Measurements from ENCODE around the gene PHF19. TPM values are rescaled to one million over a fixed set of nuclear protein-coding genes. Genes with fewer than 3 reads are reported as not detected.

Gene PHF19
- total and polyA plus RNA-seq, 2 experiments from 2014 or later: 16.8 to 31.0 TPM

GRCh38 chr9:120916588-120916987 lies 39.6 kb upstream of the PHF19 start:
- ATAC-seq: no peak

GRCh38 chr9:120915854-120916470 lies 39.0 kb upstream of the PHF19 start:
- H3K27ac Mint-ChIP-seq: no peak overlapping the region

More at GRCh38 chr9:120916588-120916987, 39.6 kb upstream of the PHF19 start:
- Histone ChIP-seq H3K9me2 (ENCODE audit: insufficient read depth) (no peaks in the 10 kb centered on the region), H3K79me2 (replicated peaks; ENCODE audit: insufficient read depth) (no peaks in the 10 kb centered on the region), H3K27ac (ENCODE audit: low read depth) (no peak overlapping the region), H3K36me3 (ENCODE audit: insufficient read depth) (no peaks in the 10 kb centered on the region), H3K4me2 (no peak overlapping the region), H3F3A (replicated peaks; ENCODE audit: low read depth) (no peaks in the 10 kb centered on the region), H3K4me3 (no peak overlapping the region), H3K27me3 (ENCODE audit: insufficient read depth) (no peaks in the 10 kb centered on the region), H2AFZ (no peak overlapping the region), H3K4me1 (ENCODE audit: insufficient read depth) (peaks cover 32% of the 10 kb centered on the region), H4K20me1 (replicated peaks; ENCODE audit: insufficient read depth) (no peaks in the 10 kb centered on the region)
- TF ChIP-seq CREB1 (CRISPR knock-in tag; IDR thresholded peaks at IDR 0.05; ENCODE audit: low read depth): no peak
- TF ChIP-seq, protein P1, sequence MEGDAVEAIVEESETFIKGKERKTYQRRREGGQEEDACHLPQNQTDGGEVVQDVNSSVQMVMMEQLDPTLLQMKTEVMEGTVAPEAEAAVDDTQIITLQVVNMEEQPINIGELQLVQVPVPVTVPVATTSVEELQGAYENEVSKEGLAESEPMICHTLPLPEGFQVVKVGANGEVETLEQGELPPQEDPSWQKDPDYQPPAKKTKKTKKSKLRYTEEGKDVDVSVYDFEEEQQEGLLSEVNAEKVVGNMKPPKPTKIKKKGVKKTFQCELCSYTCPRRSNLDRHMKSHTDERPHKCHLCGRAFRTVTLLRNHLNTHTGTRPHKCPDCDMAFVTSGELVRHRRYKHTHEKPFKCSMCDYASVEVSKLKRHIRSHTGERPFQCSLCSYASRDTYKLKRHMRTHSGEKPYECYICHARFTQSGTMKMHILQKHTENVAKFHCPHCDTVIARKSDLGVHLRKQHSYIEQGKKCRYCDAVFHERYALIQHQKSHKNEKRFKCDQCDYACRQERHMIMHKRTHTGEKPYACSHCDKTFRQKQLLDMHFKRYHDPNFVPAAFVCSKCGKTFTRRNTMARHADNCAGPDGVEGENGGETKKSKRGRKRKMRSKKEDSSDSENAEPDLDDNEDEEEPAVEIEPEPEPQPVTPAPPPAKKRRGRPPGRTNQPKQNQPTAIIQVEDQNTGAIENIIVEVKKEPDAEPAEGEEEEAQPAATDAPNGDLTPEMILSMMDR (conservative IDR thresholded peaks at IDR 0.05; ENCODE audit: low read depth in 2 of 2): peak in 1 of 2 experiments; percentile 51; a peak in 2 of 4 replicates
- peaks cover 52% of the 10 kb centered on the region for H3K4me1 Mint-ChIP-seq
- H3K27me3 Mint-ChIP-seq (ENCODE audit: insufficient read depth, low read depth, poor library complexity): peaks cover 15% of the 10 kb centered on the region
- H3K9me3 Mint-ChIP-seq: 0 out of 3 replicates have a peak, but pooled peaks cover 4% of the 10 kb centered on the region
- H3K27ac Mint-ChIP-seq: no peak overlapping the region
- no peak overlapping the region for H3K4me3 Mint-ChIP-seq
- peak; percentile 31 for DNase-seq (ENCODE audit: low spot score)
- H3K36me3 Mint-ChIP-seq (ENCODE audit: low read depth): 0 out of 3 replicates have a peak, but pooled peaks cover 4% of the 10 kb centered on the region

DNA sequence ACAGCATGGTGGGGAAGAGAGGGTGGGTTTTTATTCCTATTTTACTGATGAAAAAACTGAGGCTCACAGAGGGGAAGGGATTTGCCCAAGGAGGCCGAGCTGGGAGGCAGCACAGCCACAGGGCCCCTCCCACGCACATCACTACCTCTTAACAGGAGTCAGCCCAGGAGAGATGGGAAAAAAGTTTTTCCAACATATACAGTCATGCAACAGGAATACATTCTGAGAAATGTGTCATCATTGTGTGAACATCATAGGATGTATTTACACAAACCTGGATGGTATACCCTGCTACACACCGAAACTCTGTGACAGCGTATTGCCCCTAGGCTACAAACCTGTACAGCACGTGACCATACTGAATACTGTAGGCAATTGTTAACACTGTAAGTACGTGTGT lies 38.0 kb upstream of the PHF19 start:
- Histone ChIP-seq H3F3A (replicated peaks; ENCODE audit: low read depth) (no peaks in the 10 kb centered on the region), H3K27me3 (ENCODE audit: insufficient read depth) (no peaks in the 10 kb centered on the region), H3K4me2 (no peak overlapping the region), H4K20me1 (replicated peaks; ENCODE audit: insufficient read depth) (no peaks in the 10 kb centered on the region), H2AFZ (no peak overlapping the region), H3K9me2 (ENCODE audit: insufficient read depth) (no peaks in the 10 kb centered on the region), H3K79me2 (replicated peaks; ENCODE audit: insufficient read depth) (no peaks in the 10 kb centered on the region), H3K4me1 (ENCODE audit: insufficient read depth) (peaks cover 20% of the 10 kb centered on the region), H3K27ac (ENCODE audit: low read depth) (no peak overlapping the region), H3K4me3 (no peak overlapping the region), H3K36me3 (ENCODE audit: insufficient read depth) (no peaks in the 10 kb centered on the region)
- Mint-ChIP-seq H3K27me3 (ENCODE audit: insufficient read depth, low read depth, poor library complexity) (peaks cover 12% of the 10 kb centered on the region), H3K27ac (no peak overlapping the region), H3K9me3 (0 out of 3 replicates have a peak, but pooled peaks cover 4% of the 10 kb centered on the region), H3K4me1 (peaks cover 45% of the 10 kb centered on the region), H3K4me3 (no peak overlapping the region), H3K36me3 (ENCODE audit: low read depth) (0 out of 3 replicates have a peak, but pooled peaks cover 4% of the 10 kb centered on the region)
- no peak for DNase-seq (ENCODE audit: low spot score)
- ATAC-seq: no peak
- TF ChIP-seq EZH2 (IDR thresholded peaks at IDR 0.05; ENCODE audit: low read depth, unreplicated experiment) (no peak), ZNF331 (CRISPR knock-in tag; IDR thresholded peaks at IDR 0.05; ENCODE audit: low read depth) (no peak), ETS1 (IDR thresholded peaks at IDR 0.05) (no peak), POLR2AphosphoS5 (IDR thresholded peaks at IDR 0.05; ENCODE audit: low read depth) (no peak), CREB1 (CRISPR knock-in tag; IDR thresholded peaks at IDR 0.05; ENCODE audit: low read depth) (no peak), JUNB (IDR thresholded peaks at IDR 0.05; ENCODE audit: unreplicated experiment) (no peak), ZNF114 (CRISPR knock-in tag; IDR thresholded peaks at IDR 0.05) (no peak)
- TF ChIP-seq, protein P2, sequence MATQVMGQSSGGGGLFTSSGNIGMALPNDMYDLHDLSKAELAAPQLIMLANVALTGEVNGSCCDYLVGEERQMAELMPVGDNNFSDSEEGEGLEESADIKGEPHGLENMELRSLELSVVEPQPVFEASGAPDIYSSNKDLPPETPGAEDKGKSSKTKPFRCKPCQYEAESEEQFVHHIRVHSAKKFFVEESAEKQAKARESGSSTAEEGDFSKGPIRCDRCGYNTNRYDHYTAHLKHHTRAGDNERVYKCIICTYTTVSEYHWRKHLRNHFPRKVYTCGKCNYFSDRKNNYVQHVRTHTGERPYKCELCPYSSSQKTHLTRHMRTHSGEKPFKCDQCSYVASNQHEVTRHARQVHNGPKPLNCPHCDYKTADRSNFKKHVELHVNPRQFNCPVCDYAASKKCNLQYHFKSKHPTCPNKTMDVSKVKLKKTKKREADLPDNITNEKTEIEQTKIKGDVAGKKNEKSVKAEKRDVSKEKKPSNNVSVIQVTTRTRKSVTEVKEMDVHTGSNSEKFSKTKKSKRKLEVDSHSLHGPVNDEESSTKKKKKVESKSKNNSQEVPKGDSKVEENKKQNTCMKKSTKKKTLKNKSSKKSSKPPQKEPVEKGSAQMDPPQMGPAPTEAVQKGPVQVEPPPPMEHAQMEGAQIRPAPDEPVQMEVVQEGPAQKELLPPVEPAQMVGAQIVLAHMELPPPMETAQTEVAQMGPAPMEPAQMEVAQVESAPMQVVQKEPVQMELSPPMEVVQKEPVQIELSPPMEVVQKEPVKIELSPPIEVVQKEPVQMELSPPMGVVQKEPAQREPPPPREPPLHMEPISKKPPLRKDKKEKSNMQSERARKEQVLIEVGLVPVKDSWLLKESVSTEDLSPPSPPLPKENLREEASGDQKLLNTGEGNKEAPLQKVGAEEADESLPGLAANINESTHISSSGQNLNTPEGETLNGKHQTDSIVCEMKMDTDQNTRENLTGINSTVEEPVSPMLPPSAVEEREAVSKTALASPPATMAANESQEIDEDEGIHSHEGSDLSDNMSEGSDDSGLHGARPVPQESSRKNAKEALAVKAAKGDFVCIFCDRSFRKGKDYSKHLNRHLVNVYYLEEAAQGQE (IDR thresholded peaks at IDR 0.05; ENCODE audit: unreplicated experiment): no peak
- TF ChIP-seq, protein P1 (conservative IDR thresholded peaks at IDR 0.05; ENCODE audit: low read depth in 2 of 2): no peak

More at GRCh38 chr9:120915854-120916470, 39.0 kb upstream of the PHF19 start:
- Histone ChIP-seq H3K9me2 (ENCODE audit: insufficient read depth) (no peaks in the 10 kb centered on the region), H4K20me1 (replicated peaks; ENCODE audit: insufficient read depth) (no peaks in the 10 kb centered on the region), H3K27ac (ENCODE audit: low read depth) (no peak overlapping the region), H2AFZ (no peak overlapping the region), H3K4me1 (ENCODE audit: insufficient read depth) (peaks cover 30% of the 10 kb centered on the region), H3K4me3 (no peak overlapping the region), H3F3A (replicated peaks; ENCODE audit: low read depth) (no peaks in the 10 kb centered on the region), H3K36me3 (ENCODE audit: insufficient read depth) (no peaks in the 10 kb centered on the region), H3K4me2 (no peak overlapping the region), H3K27me3 (ENCODE audit: insufficient read depth) (no peaks in the 10 kb centered on the region), H3K79me2 (replicated peaks; ENCODE audit: insufficient read depth) (no peaks in the 10 kb centered on the region)
- Mint-ChIP-seq H3K27me3 (ENCODE audit: insufficient read depth, low read depth, poor library complexity) (peaks cover 15% of the 10 kb centered on the region), H3K9me3 (0 out of 3 replicates have a peak, but pooled peaks cover 4% of the 10 kb centered on the region), H3K4me1 (peaks cover 52% of the 10 kb centered on the region), H3K4me3 (no peak overlapping the region), H3K36me3 (ENCODE audit: low read depth) (0 out of 3 replicates have a peak, but pooled peaks cover 4% of the 10 kb centered on the region)
- TF ChIP-seq STAT1 (IDR thresholded peaks at IDR 0.05; ENCODE audit: unreplicated experiment) (no peak), EZH2 (IDR thresholded peaks at IDR 0.05; ENCODE audit: low read depth, unreplicated experiment) (no peak)
- DNase-seq (ENCODE audit: low spot score) (no peak), ATAC-seq (no peak)

Measured in GM23338 (cell line).